Lung (tissue), 12 donors: Measurements from ENCODE around the gene ZFP37. TPM values are rescaled to one million over a fixed set of nuclear protein-coding genes. Genes with fewer than 3 reads are reported as not detected.

Source experiments
- ATAC-seq: fragments of 200-7000 bp; cut with Tn5 transposase; one replicate; pipeline ENCODE4 v1.9.1; 2020; ENCODE audit warnings: moderate number of reproducible peaks; ENCODE audit not compliant: insufficient read depth, low FRiP score
- DNase-seq, 3 donors: peaks; one replicate each; pipeline ENCODE4 v3.0.0-alpha.2; 2013 to 2017
- H3K27ac ChIP-seq, 2 donors: one replicate each; pipeline ENCODE4 v1.5.1; 2013; ENCODE audit warnings: mild to moderate bottlenecking in 2 of 2, moderate library complexity in 2 of 2, control low read depth in 1 of 2, inconsistent platforms in 1 of 2, low read depth in 1 of 2, low read length in 1 of 2
- H3K27me3 ChIP-seq, 3 donors: one replicate each; pipeline ENCODE4 v1.5.1; 2013; ENCODE audit warnings: low read length in 2 of 3; ENCODE audit not compliant: control insufficient read depth in 3 of 3, insufficient read depth in 3 of 3
- H3K36me3 ChIP-seq, 4 donors: one replicate each; pipeline ENCODE4 v1.5.1; 2013; ENCODE audit warnings: low read length in 4 of 4, mild to moderate bottlenecking in 1 of 4, moderate library complexity in 1 of 4; ENCODE audit not compliant: control insufficient read depth in 4 of 4, insufficient read depth in 4 of 4
- H3K4me1 ChIP-seq, 5 donors: one replicate each; pipeline ENCODE4 v1.5.1; 2013; ENCODE audit warnings: low read length in 5 of 5, mild to moderate bottlenecking in 2 of 5, moderate library complexity in 1 of 5; ENCODE audit not compliant: control insufficient read depth in 5 of 5, insufficient read depth in 5 of 5
- H3K4me3 ChIP-seq: one replicate; pipeline ENCODE4 v1.5.1; 2013; ENCODE audit warnings: mild to moderate bottlenecking, control low read depth, moderate library complexity
- H3K9ac ChIP-seq, 2 donors: one replicate each; pipeline ENCODE4 v1.5.1; 2013; ENCODE audit warnings: low read length in 2 of 2, control low read depth in 1 of 2; ENCODE audit not compliant: insufficient read depth in 1 of 2
- H3K9me3 ChIP-seq, 4 donors: one replicate each; pipeline ENCODE4 v1.5.1; 2013; ENCODE audit warnings: low read length in 3 of 4, mild to moderate bottlenecking in 1 of 4, moderate library complexity in 1 of 4; ENCODE audit not compliant: control insufficient read depth in 4 of 4, insufficient read depth in 3 of 4
- CTCF ChIP-seq: IDR thresholded peaks from 2 replicates; pipeline ENCODE4 v1.5.1; 2012; ENCODE audit warnings: mild to moderate bottlenecking; ENCODE audit errors: control extremely low read depth, extremely low read depth
- WGBS, 2 donors: extraction: QIAGEN DNeasy Blood & Tissue Kit; methylation state at CpG; one replicate each; pipeline ENCODE4 v1.1.7; 2013; 5-methylcytosine and 5-hydroxymethylcytosine counted together
- polyA plus RNA-seq, 2 donors: library from polyadenylated mRNA; stranded (reverse); fragments of 200-250 nt; gene quantifications; one replicate each; pipeline ENCODE4 v1.2.1, GENCODE V29; 2013
- total RNA-seq, 2 donors: library from RNA; depleted of rRNA in 1 of 2; stranded (reverse); fragments of >200 nt in 1 of 2; gene quantifications; one replicate each; pipeline ENCODE4 v1.2.1, GENCODE V29; 2014 to 2021
- donor health status: control.
- donor health status: control.
- donor health status: Bipolar disorder and iron deficiency.
- donor health status: healthy.
- donor health status: DM: yes; HTN: yes; CAD: no.

ZFP37 gene
- total and polyA plus RNA-seq, 4 donors = 0.43 to 8.6 (median 1.7) TPM

DNA sequence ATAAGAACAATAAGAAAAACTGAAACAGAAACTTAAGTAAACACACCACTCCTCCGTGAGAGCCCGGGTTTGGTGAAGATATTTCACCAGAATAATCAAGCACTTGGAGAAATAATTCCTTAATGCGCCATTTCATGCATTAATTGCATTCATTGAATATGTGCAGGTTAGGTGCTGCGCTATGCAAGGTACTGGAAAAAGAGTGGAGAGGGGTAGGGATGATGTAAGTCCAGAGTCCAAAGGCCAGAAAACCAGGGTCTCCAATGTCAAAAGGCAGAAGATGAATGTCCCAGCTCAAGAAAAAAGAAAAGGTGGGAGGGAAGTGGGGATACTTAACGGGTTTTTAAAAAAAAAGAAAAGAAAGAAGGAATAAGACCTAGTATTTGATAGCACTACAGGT, 669 bp upstream of the ZFP37 start:
- no peak for DNase-seq
- no peak for TF ChIP-seq CTCF
- peaks cover 7 to 37% (median 19%) of the 10 kb centered on the region in 4 donors for H3K9me3 ChIP-seq

GRCh38 chr9:113042884-113043657, 13.5 kb downstream of the ZFP37 start:
- Histone ChIP-seq H3K36me3 (peaks cover 3 to 54% (median 45%) of the 10 kb centered on the region in 4 donors), H3K4me1 (no peaks in the 10 kb centered on the region), H3K27me3 (no peaks in the 10 kb centered on the region), H3K9me3 (peaks cover 10 to 71% (median 53%) of the 10 kb centered on the region in 4 donors), H3K4me3 (no peak overlapping the region), H3K9ac (no peak overlapping the region), H3K27ac (no peak overlapping the region)
- ATAC-seq (no peak), DNase-seq (no peak)
- TF ChIP-seq CTCF = no peak
- WGBS, 2 donors = 93 to 95% methylated on average over 4 of the region's 4 CpGs

More for the DNA sequence above, 669 bp upstream of the ZFP37 start:
- ATAC-seq = no peak
- peak overlapping the region in 1 of 2 donors; percentile 87 for H3K9ac ChIP-seq
- H3K4me3 ChIP-seq = no peak overlapping the region
- peaks cover 4 to 20% (median 18%) of the 10 kb centered on the region in 3 donors for H3K27me3 ChIP-seq
- peaks cover 0 to 3% (median 0%) of the 10 kb centered on the region in 5 donors for H3K4me1 ChIP-seq
- 49 to 50% methylated on average over 5 of the region's 5 CpGs for WGBS, 2 donors
- H3K36me3 ChIP-seq = peaks cover 0 to 10% (median 6%) of the 10 kb centered on the region in 4 donors
- H3K27ac ChIP-seq = peak overlapping the region in 1 of 2 donors; percentile 27

DNA sequence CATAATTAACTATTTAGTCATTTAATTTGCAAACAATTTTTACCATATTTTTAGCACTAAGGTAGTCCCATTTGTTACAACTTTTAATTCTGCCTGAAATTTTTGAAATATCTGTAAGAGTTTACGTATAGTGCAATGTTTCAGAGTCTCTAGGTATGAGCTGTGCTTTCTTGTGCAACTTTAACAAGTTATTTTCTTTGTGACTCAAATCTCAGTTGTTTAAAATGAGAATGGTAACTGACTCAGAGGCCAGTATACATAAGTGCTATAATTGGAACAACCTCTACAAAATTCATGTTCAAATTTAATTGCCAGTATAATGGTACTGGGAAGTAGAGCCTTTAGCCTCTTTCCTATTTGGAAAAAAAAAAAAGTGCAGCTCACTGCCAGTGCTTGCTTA, 30.3 kb downstream of the ZFP37 start:
- no peak overlapping the region for H3K27ac ChIP-seq
- H3K27me3 ChIP-seq = no peaks in the 10 kb centered on the region
- peaks cover 0 to 20% (median 15%) of the 10 kb centered on the region in 4 donors for H3K9me3 ChIP-seq
- H3K36me3 ChIP-seq = no peaks in the 10 kb centered on the region
- H3K4me1 ChIP-seq = no peaks in the 10 kb centered on the region
- DNase-seq = no peak
- H3K9ac ChIP-seq = no peak overlapping the region
- no peak overlapping the region for H3K4me3 ChIP-seq
- no peak for TF ChIP-seq CTCF
- 66 to 78% methylated on average over 1 of the region's 1 CpG for WGBS, 2 donors
- no peak for ATAC-seq
